T-helper 9 cell (primary cell): ENCODE results near the gene FARS2.

Experiments used
- DNase-seq: peaks from one replicate; pipeline ENCODE4 v3.0.0-alpha.2; 2020

FARS2 gene

GRCh38 chr6:5706124-5707033 is 445.1 kb downstream of the FARS2 start:
- DNase-seq, result no peak

- DNase-seq, result no peak
These were observed 446.1 kb downstream of the FARS2 start for GRCh38 chr6:5707281-5708045.

GRCh38 chr6:5710516-5710915 is 449.2 kb downstream of the FARS2 start:
- DNase-seq, result no peak

GRCh38 chr6:5710936-5711335 is 449.6 kb downstream of the FARS2 start:
- no peak for DNase-seq

GRCh38 chr6:5712349-5713215 is 451.3 kb downstream of the FARS2 start:
- DNase-seq, result no peak

GRCh38 chr6:5713519-5713918 is 452.2 kb downstream of the FARS2 start:
- DNase-seq, result no peak

- no peak for DNase-seq
These were observed 457.1 kb downstream of the FARS2 start for GRCh38 chr6:5718231-5718947.

GRCh38 chr6:5723841-5724691 is 462.8 kb downstream of the FARS2 start:
- DNase-seq, result no peak

- DNase-seq, result no peak
These were observed 463.6 kb downstream of the FARS2 start for GRCh38 chr6:5724911-5725310.

- DNase-seq, result no peak
These were observed 465.8 kb downstream of the FARS2 start for GRCh38 chr6:5726976-5727718.

GRCh38 chr6:5728351-5729079 is 467.2 kb downstream of the FARS2 start:
- no peak for DNase-seq

GRCh38 chr6:5729080-5729434 is 467.7 kb downstream of the FARS2 start:
- no peak for DNase-seq

- DNase-seq, result no peak
These were observed 468.7 kb downstream of the FARS2 start for GRCh38 chr6:5729813-5730517.

GRCh38 chr6:5730585-5731263 is 469.4 kb downstream of the FARS2 start:
- no peak for DNase-seq

GRCh38 chr6:5731435-5731834 is 470.1 kb downstream of the FARS2 start:
- DNase-seq, result no peak

- DNase-seq, result no peak
These were observed 471.2 kb downstream of the FARS2 start for GRCh38 chr6:5732496-5732895.

GRCh38 chr6:5736016-5736738 is 474.9 kb downstream of the FARS2 start:
- DNase-seq, result no peak

- DNase-seq, result no peak
These were observed 476.1 kb downstream of the FARS2 start for GRCh38 chr6:5737460-5737859.
